Testis (tissue), 2 donors: Measurements from ENCODE around the gene OLA1.

Experiments
- CTCF ChIP-seq, 3 experiments: fragments of 450-650 bp in 2 of 3; fragments of 200-600 bp in 1 of 3; sonication (generic) in 1 of 3; IDR thresholded peaks; one replicate each; pipeline ENCODE4 v1.5.1; 2016 to 2019; ENCODE audit warnings: antibody characterized with exemption in 3 of 3, mild to moderate bottlenecking in 2 of 3, moderate library complexity in 1 of 3
- POLR2A ChIP-seq: fragments of 450-650 bp; IDR thresholded peaks from one replicate; pipeline ENCODE4 v1.6.1; 2017; ENCODE audit warnings: antibody characterized with exemption, mild to moderate bottlenecking, moderate library complexity

GRCh38 chr2:174247474-174248186 is 702 bp downstream of the OLA1 start:
- no peak for TF ChIP-seq CTCF (IDR thresholded peaks at IDR 0.05)
- no peak for TF ChIP-seq POLR2A
